OCI-LY3 (cell line): ENCODE data around the gene TRMT112.

Experiments used
- H2AFZ ChIP-seq: fragments of 200-600, 300-600 bp; shearing (Covaris generic); 2 replicates; pipeline ENCODE4 v1.6.0; 2014; ENCODE audit warnings: antibody characterized with exemption, low read depth, low read length
- H3K27ac ChIP-seq: fragments of 200-600, 300-600 bp; sonication (generic); 2 replicates; pipeline ENCODE4 v1.5.1; 2014; ENCODE audit warnings: mild to moderate bottlenecking, low read length, moderate library complexity, mixed read lengths
- H3K27me3 ChIP-seq: fragments of 200-600, 300-600 bp; sonication (generic); 2 replicates; pipeline ENCODE4 v1.6.1; 2014; ENCODE audit warnings: low read depth, low read length, mixed read lengths
- H3K36me3 ChIP-seq: fragments of 200-600, 300-600 bp; sonication (generic); replicated peaks from 2 replicates; pipeline ENCODE3; 2014; ENCODE audit warnings: low read depth, low read length, mixed read lengths
- H3K4me1 ChIP-seq: fragments of 300-600, 200-600 bp; sonication (generic); 2 replicates; pipeline ENCODE4 v1.6.1; 2014; ENCODE audit warnings: low read length, mixed read lengths
- H3K4me2 ChIP-seq: fragments of 200-600, 300-600 bp; sonication (generic); 2 replicates; pipeline ENCODE4 v1.6.1; 2014; ENCODE audit warnings: low read length, mixed read lengths
- H3K4me3 ChIP-seq: fragments of 300-600, 200-600 bp; sonication (generic); 2 replicates; pipeline ENCODE4 v1.5.1; 2014; ENCODE audit warnings: antibody characterized with exemption, mild to moderate bottlenecking, low read length, moderate library complexity
- H3K79me2 ChIP-seq: fragments of 300-600, 200-600 bp; shearing (Covaris generic); 2 replicates; pipeline ENCODE4 v1.6.1; 2014; ENCODE audit warnings: mild to moderate bottlenecking, low read length, mixed read lengths
- H3K9ac ChIP-seq: fragments of 300-600, 200-600 bp; shearing (Covaris generic); 2 replicates; pipeline ENCODE4 v1.6.0; 2014; ENCODE audit warnings: mild to moderate bottlenecking, low read length, moderate library complexity
- H3K9me3 ChIP-seq: fragments of 200-600, 300-600 bp; shearing (Covaris generic); 2 replicates; pipeline ENCODE4 v1.6.1; 2014; ENCODE audit warnings: low read length, mixed read lengths; ENCODE audit not compliant: insufficient read depth
- H4K20me1 ChIP-seq: fragments of 200-600, 300-600 bp; sonication (generic); 2 replicates; pipeline ENCODE4 v1.6.1; 2016; ENCODE audit warnings: low read length, mixed read lengths; ENCODE audit not compliant: insufficient read depth
- CTCF ChIP-seq: fragments of 200-600, 300-600 bp; sonication (generic); IDR thresholded peaks from 2 replicates; pipeline ENCODE4 v1.5.1; 2014; ENCODE audit warnings: antibody characterized with exemption, low read length, low read depth
- EZH2phosphoT487 ChIP-seq: fragments of 200-600 bp; shearing (Covaris generic); IDR thresholded peaks from 2 replicates; pipeline ENCODE4 v1.6.1; 2018; ENCODE audit warnings: antibody characterized with exemption, mixed run types, low read depth

Gene TRMT112

GRCh38 chr11:64323373-64323772 lies 6.0 kb upstream of the TRMT112 start:
- H4K20me1 ChIP-seq = no peaks in the 10 kb centered on the region
- no peak overlapping the region for H3K4me3 ChIP-seq
- TF ChIP-seq CTCF (no peak), EZH2phosphoT487 (no peak)
- H3K36me3 ChIP-seq = peaks cover 13% of the 10 kb centered on the region
- peaks cover 8% of the 10 kb centered on the region; the same call in 1 of the 2 replicates for H3K79me2 ChIP-seq
- no peaks in the 10 kb centered on the region for H3K9me3 ChIP-seq
- H3K27ac ChIP-seq = no peak overlapping the region
- H3K27me3 ChIP-seq = no peaks in the 10 kb centered on the region
- H2AFZ ChIP-seq = no peak overlapping the region
- H3K4me2 ChIP-seq = no peak overlapping the region
- H3K4me1 ChIP-seq = peaks cover 6% of the 10 kb centered on the region
- no peak overlapping the region for H3K9ac ChIP-seq

- H3K9ac ChIP-seq = no peak overlapping the region
Measured at GRCh38 chr11:64322925-64323260, 5.5 kb upstream of the TRMT112 start.

GRCh38 chr11:64321533-64321932 lies 4.2 kb upstream of the TRMT112 start:
- H3K9ac ChIP-seq = no peak overlapping the region
- peaks cover 13% of the 10 kb centered on the region for H3K36me3 ChIP-seq
- H3K4me2 ChIP-seq = no peak overlapping the region
- H3K4me1 ChIP-seq = peaks cover 8% of the 10 kb centered on the region
- peaks cover 19% of the 10 kb centered on the region for H3K79me2 ChIP-seq
- no peaks in the 10 kb centered on the region for H4K20me1 ChIP-seq
- no peak overlapping the region for H3K4me3 ChIP-seq
- no peak overlapping the region for H3K27ac ChIP-seq
- H2AFZ ChIP-seq = no peak overlapping the region
- H3K9me3 ChIP-seq = no peaks in the 10 kb centered on the region
- no peak for TF ChIP-seq CTCF
- TF ChIP-seq EZH2phosphoT487 = no peak
- no peaks in the 10 kb centered on the region for H3K27me3 ChIP-seq

More at GRCh38 chr11:64322925-64323260, 5.5 kb upstream of the TRMT112 start:
- no peak overlapping the region for H2AFZ ChIP-seq
- peaks cover 6% of the 10 kb centered on the region for H3K4me1 ChIP-seq
- no peaks in the 10 kb centered on the region for H3K9me3 ChIP-seq
- no peaks in the 10 kb centered on the region for H4K20me1 ChIP-seq
- no peaks in the 10 kb centered on the region for H3K27me3 ChIP-seq
- no peak overlapping the region for H3K4me2 ChIP-seq
- no peak overlapping the region for H3K27ac ChIP-seq
- TF ChIP-seq CTCF = no peak
- no peak for TF ChIP-seq EZH2phosphoT487
- H3K36me3 ChIP-seq = peaks cover 13% of the 10 kb centered on the region
- no peak overlapping the region for H3K4me3 ChIP-seq
- peaks cover 11% of the 10 kb centered on the region; the same call in 1 of the 2 replicates for H3K79me2 ChIP-seq

GRCh38 chr11:64321026-64321425 lies 3.7 kb upstream of the TRMT112 start:
- H3K9me3 ChIP-seq = no peaks in the 10 kb centered on the region
- no peaks in the 10 kb centered on the region for H4K20me1 ChIP-seq
- H3K27ac ChIP-seq = no peak overlapping the region
- H3K36me3 ChIP-seq = peaks cover 14% of the 10 kb centered on the region
- H3K4me1 ChIP-seq = peaks cover 13% of the 10 kb centered on the region
- no peaks in the 10 kb centered on the region for H3K27me3 ChIP-seq
- H3K4me2 ChIP-seq = no peak overlapping the region
- H3K4me3 ChIP-seq = no peak overlapping the region
- H3K79me2 ChIP-seq = peaks cover 24% of the 10 kb centered on the region
- no peak for TF ChIP-seq CTCF
- no peak for TF ChIP-seq EZH2phosphoT487
- no peak overlapping the region for H3K9ac ChIP-seq
- H2AFZ ChIP-seq = no peak overlapping the region
